Skeletal muscle tissue (tissue), 4 donors: Measurements from ENCODE around the gene CPE. TPM values are rescaled to one million over a fixed set of nuclear protein-coding genes. Genes with fewer than 3 reads are reported as not detected.

Experiments used
- H3K27ac ChIP-seq: one replicate; pipeline ENCODE4 v1.7.0; 2013; ENCODE audit warnings: mild to moderate bottlenecking, low read depth, low read length, inconsistent platforms
- H3K27me3 ChIP-seq, 3 donors: one replicate each; pipeline ENCODE4 v1.7.0; 2013; ENCODE audit warnings: low read length in 3 of 3; ENCODE audit not compliant: control insufficient read depth in 3 of 3, insufficient read depth in 3 of 3
- H3K36me3 ChIP-seq, 3 donors: one replicate each; pipeline ENCODE4 v1.7.0; 2013; ENCODE audit warnings: low read length in 3 of 3; ENCODE audit not compliant: control insufficient read depth in 3 of 3, insufficient read depth in 3 of 3
- H3K4me1 ChIP-seq, 3 donors: one replicate each; pipeline ENCODE4 v1.7.0; 2013; ENCODE audit warnings: low read length in 3 of 3, mild to moderate bottlenecking in 3 of 3; ENCODE audit not compliant: control insufficient read depth in 3 of 3, insufficient read depth in 3 of 3
- H3K4me3 ChIP-seq, 3 donors: one replicate each; pipeline ENCODE4 v1.7.0; 2013; ENCODE audit warnings: low read length in 3 of 3
- H3K9ac ChIP-seq, 3 donors: one replicate each; pipeline ENCODE4 v1.7.0; 2013; ENCODE audit warnings: low read length in 3 of 3, mild to moderate bottlenecking in 3 of 3, moderate library complexity in 2 of 3, low read depth in 1 of 3
- H3K9me3 ChIP-seq, 3 donors: one replicate each; pipeline ENCODE4 v1.7.0; 2013; ENCODE audit warnings: low read length in 3 of 3; ENCODE audit not compliant: control insufficient read depth in 3 of 3
- total RNA-seq: library from RNA; depleted of rRNA; stranded (reverse); fragments of >200 nt; gene quantifications from one replicate; pipeline ENCODE4 v1.2.3, GENCODE V29; 2014
- donor health status: Osteomylitis.

CPE gene
- total RNA-seq, 1 donor from 2014 or later, result 89.8 TPM

GRCh38 chr4:165380805-165381204, 2.0 kb downstream of the CPE start:
- Histone ChIP-seq H3K36me3 (no peaks in the 10 kb centered on the region), H3K4me3 (no peak overlapping the region), H3K27me3 (peaks cover 0 to 4% (median 0%) of the 10 kb centered on the region in 3 donors), H3K27ac (no peak overlapping the region), H3K9ac (no peak overlapping the region), H3K9me3 (no peaks in the 10 kb centered on the region), H3K4me1 (peaks cover 0 to 6% (median 0%) of the 10 kb centered on the region in 3 donors)

GRCh38 chr4:165381821-165382373, 3.1 kb downstream of the CPE start:
- Histone ChIP-seq H3K27me3 (peaks cover 0 to 4% (median 0%) of the 10 kb centered on the region in 3 donors), H3K36me3 (no peaks in the 10 kb centered on the region), H3K9me3 (no peaks in the 10 kb centered on the region), H3K4me3 (no peak overlapping the region), H3K9ac (no peak overlapping the region), H3K4me1 (peaks cover 0 to 6% (median 0%) of the 10 kb centered on the region in 3 donors), H3K27ac (no peak overlapping the region)

GRCh38 chr4:165382640-165383039, 3.8 kb downstream of the CPE start:
- peaks cover 0 to 3% (median 0%) of the 10 kb centered on the region in 3 donors for H3K4me1 ChIP-seq
- H3K4me3 ChIP-seq, result no peak overlapping the region
- H3K36me3 ChIP-seq, result no peaks in the 10 kb centered on the region
- H3K9me3 ChIP-seq, result no peaks in the 10 kb centered on the region
- H3K27ac ChIP-seq, result no peak overlapping the region
- H3K9ac ChIP-seq, result no peak overlapping the region
- H3K27me3 ChIP-seq, result peaks cover 0 to 4% (median 0%) of the 10 kb centered on the region in 3 donors

- H3K36me3 ChIP-seq, result no peaks in the 10 kb centered on the region
- H3K9me3 ChIP-seq, result no peaks in the 10 kb centered on the region
- H3K9ac ChIP-seq, result no peak overlapping the region
- H3K27ac ChIP-seq, result no peak overlapping the region
- H3K4me3 ChIP-seq, result no peak overlapping the region
- H3K27me3 ChIP-seq, result peaks cover 0 to 1% (median 0%) of the 10 kb centered on the region in 3 donors
- peaks cover 0 to 2% (median 0%) of the 10 kb centered on the region in 3 donors for H3K4me1 ChIP-seq
These were observed 4.8 kb downstream of the CPE start for GRCh38 chr4:165383591-165384073.

- Histone ChIP-seq H3K27ac (no peak overlapping the region), H3K4me3 (no peak overlapping the region)
These were observed 5.4 kb downstream of the CPE start for GRCh38 chr4:165384186-165384585.

GRCh38 chr4:165384598-165384997, 5.8 kb downstream of the CPE start:
- Histone ChIP-seq H3K27me3 (no peaks in the 10 kb centered on the region), H3K27ac (no peak overlapping the region)

More at GRCh38 chr4:165384186-165384585, 5.4 kb downstream of the CPE start:
- H3K9me3 ChIP-seq, result no peaks in the 10 kb centered on the region
- no peaks in the 10 kb centered on the region for H3K27me3 ChIP-seq
- no peaks in the 10 kb centered on the region for H3K36me3 ChIP-seq
- no peaks in the 10 kb centered on the region for H3K4me1 ChIP-seq
- no peak overlapping the region for H3K9ac ChIP-seq

GRCh38 chr4:165385126-165385525, 6.3 kb downstream of the CPE start:
- Histone ChIP-seq H3K27me3 (no peaks in the 10 kb centered on the region), H3K9me3 (no peaks in the 10 kb centered on the region), H3K9ac (no peak overlapping the region), H3K27ac (no peak overlapping the region), H3K4me3 (no peak overlapping the region), H3K4me1 (no peaks in the 10 kb centered on the region), H3K36me3 (no peaks in the 10 kb centered on the region)

More at GRCh38 chr4:165384598-165384997, 5.8 kb downstream of the CPE start:
- H3K36me3 ChIP-seq, result no peaks in the 10 kb centered on the region
- no peaks in the 10 kb centered on the region for H3K4me1 ChIP-seq
- H3K9me3 ChIP-seq, result no peaks in the 10 kb centered on the region
- H3K9ac ChIP-seq, result no peak overlapping the region
- no peak overlapping the region for H3K4me3 ChIP-seq

- Histone ChIP-seq H3K4me3 (no peak overlapping the region), H3K27ac (no peak overlapping the region), H3K27me3 (no peaks in the 10 kb centered on the region), H3K4me1 (no peaks in the 10 kb centered on the region), H3K9ac (no peak overlapping the region), H3K9me3 (no peaks in the 10 kb centered on the region), H3K36me3 (no peaks in the 10 kb centered on the region)
These were observed 7.5 kb downstream of the CPE start for GRCh38 chr4:165386328-165386727.

GRCh38 chr4:165388756-165389155, 9.9 kb downstream of the CPE start:
- Histone ChIP-seq H3K9ac (no peak overlapping the region), H3K27ac (no peak overlapping the region), H3K4me3 (no peak overlapping the region), H3K4me1 (peaks cover 0 to 3% (median 0%) of the 10 kb centered on the region in 3 donors), H3K9me3 (no peaks in the 10 kb centered on the region), H3K36me3 (no peaks in the 10 kb centered on the region), H3K27me3 (no peaks in the 10 kb centered on the region)

- H3K4me3 ChIP-seq, result no peak overlapping the region
- H3K27ac ChIP-seq, result no peak overlapping the region
- H3K9ac ChIP-seq, result no peak overlapping the region
- no peaks in the 10 kb centered on the region for H3K27me3 ChIP-seq
- no peaks in the 10 kb centered on the region for H3K9me3 ChIP-seq
- H3K4me1 ChIP-seq, result peaks cover 0 to 3% (median 0%) of the 10 kb centered on the region in 3 donors
- H3K36me3 ChIP-seq, result no peaks in the 10 kb centered on the region
These were observed 14.2 kb downstream of the CPE start for GRCh38 chr4:165393051-165393450.
